Activated CD8-positive, alpha-beta T cell treated with anti-CD3 and anti-CD28 coated beads, Interleukin-2, amount 10 ng/mL, durations not matched to agents 7 days and 5 days (primary cell): ENCODE measurements around the gene ZNF333. TPM values are rescaled to one million over a fixed set of nuclear protein-coding genes. Genes with fewer than 3 reads are reported as not detected.

Experiments
- ATAC-seq: fragments of 150-1000 bp; cut with Tn5 transposase; one replicate; pipeline ENCODE4 v1.10.0; 2021; ENCODE audit warnings: moderate library complexity
- CTCF ChIA-PET: fragments of 350-600 bp; sonication (Branson Sonifier 250); formaldehyde crosslinking; loops from one replicate; lab custom pipeline; 2021; ENCODE audit warnings: antibody characterized with exemption; lab: Charles Lee
- POLR2A ChIA-PET: fragments of 350-600 bp; sonication (Branson Sonifier 250); formaldehyde crosslinking; loops from one replicate; lab custom pipeline; 2021; ENCODE audit warnings: antibody characterized with exemption; lab: Charles Lee
- DNase-seq: peaks from one replicate; pipeline ENCODE4 v3.0.0-alpha.2; 2020
- H3K27ac Mint-ChIP-seq: one replicate; pipeline ENCODE4 v1.8.0; 2021; ENCODE audit warnings: mild to moderate bottlenecking, mixed read lengths
- H3K27me3 Mint-ChIP-seq: one replicate; pipeline ENCODE4 v1.8.0; 2021; ENCODE audit warnings: low read depth, mixed read lengths
- H3K36me3 Mint-ChIP-seq: one replicate; pipeline ENCODE4 v1.8.0; 2021; ENCODE audit warnings: low read depth, mixed read lengths
- H3K4me1 Mint-ChIP-seq: one replicate; pipeline ENCODE4 v1.8.0; 2021; ENCODE audit warnings: low read depth, mixed read lengths
- H3K4me3 Mint-ChIP-seq: one replicate; pipeline ENCODE4 v1.8.0; 2021; ENCODE audit warnings: mild to moderate bottlenecking, mixed read lengths
- H3K9me3 Mint-ChIP-seq: one replicate; pipeline ENCODE4 v1.8.0; 2022; ENCODE audit warnings: mixed read lengths; ENCODE audit not compliant: insufficient read depth
- total RNA-seq, 2 experiments: library from RNA; stranded (reverse); gene quantifications; one replicate each; pipeline ENCODE4 v1.2.3, GENCODE V29; 2021

The ZNF333 gene
- total RNA-seq: 1 to 10 TPM; 7.3 TPM

GRCh38 chr19:14689598-14690503 lies at the start of gene ZNF333:
Gene ZNF333, plus strand, starts transcription at chr19:14690048. Its CDS starts 3,444 bp downstream, at chr19:14693492.
- DNase-seq (peak; percentile 100), ATAC-seq (peak; percentile 96)
- Mint-ChIP-seq H3K4me3 (peak within 1 kb of the TSS; percentile 89), H3K9me3 (no peaks in the 10 kb centered on the region), H3K27me3 (no peaks in the 10 kb centered on the region), H3K4me1 (peaks cover 22% of the 10 kb centered on the region), H3K36me3 (no peaks in the 10 kb centered on the region), H3K27ac (peak within 1 kb of the TSS; percentile 100)
- ChIA-PET CTCF (interaction anchor here (1.6 to 9.8 kb wide), 4 partner anchors 11 to 138 kb away, joined by 3 to 249 read pairs (median 5); partner anchors contain the start of gene NDUFB7), POLR2A (interaction anchor here (0.9 to 1.0 kb wide), 3 partner anchors 38 to 1147 kb away, joined by 3 read pairs; partner anchors contain the start of gene NDUFB7)

GRCh38 chr19:14648506-14648905 lies 41.3 kb upstream of the ZNF333 start:
- ChIA-PET POLR2A (no interaction called here), CTCF (no interaction called here)
- H3K4me3 Mint-ChIP-seq: no peak overlapping the region
- no peaks in the 10 kb centered on the region for H3K36me3 Mint-ChIP-seq
- H3K27me3 Mint-ChIP-seq: peaks cover 8% of the 10 kb centered on the region
- H3K27ac Mint-ChIP-seq: no peak overlapping the region
- no peaks in the 10 kb centered on the region for H3K9me3 Mint-ChIP-seq
- H3K4me1 Mint-ChIP-seq: no peaks in the 10 kb centered on the region
- DNase-seq (no peak), ATAC-seq (no peak)

DNA sequence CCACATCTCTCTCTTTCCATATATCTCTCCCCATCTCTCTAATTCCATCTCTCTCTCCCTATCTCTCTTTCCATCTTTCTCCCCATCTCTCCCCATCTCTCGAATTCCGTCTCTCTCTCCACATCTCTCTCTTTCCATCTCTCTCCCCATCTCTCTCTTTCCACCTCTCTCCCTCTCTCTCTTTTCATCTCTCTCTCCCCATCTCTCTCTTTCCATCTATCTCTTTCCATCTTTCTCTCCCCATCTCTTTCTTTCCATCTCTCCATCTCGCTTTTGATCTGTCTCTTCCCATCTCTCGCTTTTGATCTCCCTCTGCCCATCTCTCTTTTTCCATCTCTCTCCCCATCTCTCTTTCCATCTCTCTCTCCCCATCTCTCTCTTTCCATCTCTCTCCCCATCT lies 40.8 kb upstream of the ZNF333 start:
- H3K36me3 Mint-ChIP-seq: no peaks in the 10 kb centered on the region
- ATAC-seq (no peak), DNase-seq (no peak)
- H3K27ac Mint-ChIP-seq: no peak overlapping the region
- H3K9me3 Mint-ChIP-seq: no peaks in the 10 kb centered on the region
- no peaks in the 10 kb centered on the region for H3K4me1 Mint-ChIP-seq
- H3K4me3 Mint-ChIP-seq: no peak overlapping the region
- POLR2A ChIA-PET: no interaction called here
- peaks cover 8% of the 10 kb centered on the region for H3K27me3 Mint-ChIP-seq
- CTCF ChIA-PET: no interaction called here

DNA sequence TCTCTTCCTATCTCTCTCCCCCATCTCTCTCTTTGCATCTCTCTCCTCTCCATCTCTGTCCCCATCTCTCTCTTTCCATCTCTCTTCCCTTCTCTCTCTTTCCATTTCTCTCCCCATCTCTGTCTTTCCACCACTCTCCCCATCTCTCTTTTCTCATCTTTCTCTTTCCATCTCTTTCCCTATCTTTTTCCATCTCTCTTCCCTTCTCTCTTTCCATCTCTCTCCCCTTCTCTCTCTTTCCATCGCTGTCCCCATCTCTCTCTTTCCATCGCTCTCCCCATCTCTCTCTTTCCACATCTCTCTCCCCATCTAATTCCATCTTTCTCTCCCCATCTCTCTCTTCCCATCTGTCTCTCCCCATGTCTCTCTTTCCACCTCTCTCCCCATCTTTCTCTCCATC lies 39.7 kb upstream of the ZNF333 start:
- Mint-ChIP-seq H3K9me3 (no peaks in the 10 kb centered on the region), H3K36me3 (no peaks in the 10 kb centered on the region), H3K27ac (no peak overlapping the region), H3K4me3 (no peak overlapping the region), H3K4me1 (no peaks in the 10 kb centered on the region), H3K27me3 (peaks cover 8% of the 10 kb centered on the region)
- no peak for ATAC-seq
- POLR2A ChIA-PET: no interaction called here
- CTCF ChIA-PET: no interaction called here
- DNase-seq: no peak

DNA sequence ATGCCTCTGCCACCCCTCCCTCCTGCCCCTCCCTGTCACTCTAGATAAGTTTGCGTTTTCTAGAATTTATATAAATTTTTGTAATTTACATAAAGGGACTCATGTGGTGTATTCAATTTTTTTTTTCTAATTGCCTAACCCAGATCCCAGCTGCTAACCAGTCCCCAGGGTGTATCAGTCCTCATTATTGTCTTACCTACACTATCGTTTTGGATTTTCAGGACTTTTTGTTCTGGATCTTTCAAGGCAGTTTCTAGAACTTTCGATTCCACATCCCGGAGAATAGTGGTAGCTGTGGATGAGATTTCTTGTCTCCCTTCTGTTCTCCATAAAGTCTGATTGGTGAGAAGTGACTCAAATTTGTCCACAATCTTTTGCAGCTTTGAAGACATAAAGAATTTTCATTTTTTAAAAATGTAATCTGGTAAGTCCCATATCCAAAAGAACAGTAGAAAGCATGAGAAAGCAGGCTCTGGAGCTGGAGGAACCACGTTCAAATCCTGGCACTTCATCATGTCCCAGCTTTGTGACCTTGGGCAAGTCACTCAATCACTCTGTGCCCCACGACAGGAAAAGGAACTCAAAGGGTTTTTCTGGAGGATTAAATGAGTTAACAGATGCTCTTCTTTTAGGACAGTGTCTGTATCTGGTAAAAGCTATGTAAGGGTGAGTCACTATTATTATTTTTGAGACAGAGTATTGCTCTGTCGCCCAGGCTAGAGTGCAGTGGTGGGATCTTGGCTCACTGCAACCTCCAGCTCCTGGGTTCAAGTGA lies 34.9 kb upstream of the ZNF333 start:
- Mint-ChIP-seq H3K9me3 (no peaks in the 10 kb centered on the region), H3K27me3 (peaks cover 6% of the 10 kb centered on the region), H3K4me3 (no peak overlapping the region), H3K4me1 (no peaks in the 10 kb centered on the region), H3K27ac (no peak overlapping the region), H3K36me3 (no peaks in the 10 kb centered on the region)
- DNase-seq: no peak
- ChIA-PET POLR2A (no interaction called here), CTCF (no interaction called here)
- ATAC-seq: no peak

GRCh38 chr19:14655726-14656125 lies 34.1 kb upstream of the ZNF333 start:
- Mint-ChIP-seq H3K4me1 (no peaks in the 10 kb centered on the region), H3K4me3 (no peak overlapping the region), H3K27ac (no peak overlapping the region), H3K36me3 (no peaks in the 10 kb centered on the region), H3K27me3 (peaks cover 4% of the 10 kb centered on the region), H3K9me3 (no peaks in the 10 kb centered on the region)
- ChIA-PET CTCF (no interaction called here), POLR2A (no interaction called here)
- DNase-seq (no peak), ATAC-seq (no peak)

DNA sequence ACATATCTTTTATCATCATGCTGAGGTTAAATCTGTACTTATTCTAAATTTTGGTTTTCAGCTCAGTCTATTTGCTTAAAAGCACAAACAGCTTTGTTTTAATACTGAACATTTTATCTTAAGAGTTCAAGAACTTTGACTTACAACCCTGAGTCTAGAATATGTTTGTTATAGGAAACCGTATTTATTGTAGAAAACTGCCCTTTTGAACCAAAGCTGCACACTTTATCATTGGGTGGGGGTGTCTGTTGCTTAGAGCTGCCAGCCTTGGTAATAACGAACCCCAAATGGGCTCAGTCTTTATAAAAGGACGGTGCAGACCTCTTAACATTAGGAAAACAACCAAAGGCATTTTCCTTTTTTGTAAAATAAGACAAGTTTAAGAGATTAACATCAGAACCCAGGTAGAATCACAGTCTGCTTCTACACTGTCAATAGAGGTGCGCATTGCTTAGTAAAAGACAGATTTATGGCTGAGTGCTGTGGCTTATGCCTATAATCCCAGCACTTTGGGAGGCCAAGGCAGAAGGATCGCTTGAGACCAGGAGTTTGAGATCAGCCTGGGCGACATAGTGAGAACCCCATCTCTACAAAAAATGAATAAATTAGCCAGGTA lies 29.9 kb upstream of the ZNF333 start:
- H3K9me3 Mint-ChIP-seq: no peaks in the 10 kb centered on the region
- H3K27ac Mint-ChIP-seq: no peak overlapping the region
- ChIA-PET POLR2A (no interaction called here), CTCF (interaction anchor here (0.6 kb wide), 1 partner anchor 417 kb away, joined by 3 read pairs; no protein-coding TSS in a partner anchor)
- peaks cover 4% of the 10 kb centered on the region for H3K27me3 Mint-ChIP-seq
- ATAC-seq (no peak), DNase-seq (no peak)
- no peaks in the 10 kb centered on the region for H3K36me3 Mint-ChIP-seq
- H3K4me1 Mint-ChIP-seq: peaks cover 2% of the 10 kb centered on the region
- no peak overlapping the region for H3K4me3 Mint-ChIP-seq

GRCh38 chr19:14661372-14661924 lies 28.4 kb upstream of the ZNF333 start:
- ChIA-PET CTCF (no interaction called here), POLR2A (no interaction called here)
- no peak overlapping the region for H3K27ac Mint-ChIP-seq
- peaks cover 2% of the 10 kb centered on the region for H3K4me1 Mint-ChIP-seq
- peaks cover 4% of the 10 kb centered on the region for H3K27me3 Mint-ChIP-seq
- ATAC-seq (no peak), DNase-seq (no peak)
- H3K9me3 Mint-ChIP-seq: no peaks in the 10 kb centered on the region
- H3K36me3 Mint-ChIP-seq: no peaks in the 10 kb centered on the region
- H3K4me3 Mint-ChIP-seq: no peak overlapping the region

GRCh38 chr19:14669940-14670339 lies 19.9 kb upstream of the ZNF333 start:
- Mint-ChIP-seq H3K4me1 (peaks cover 7% of the 10 kb centered on the region), H3K27me3 (peaks cover 17% of the 10 kb centered on the region)

DNA sequence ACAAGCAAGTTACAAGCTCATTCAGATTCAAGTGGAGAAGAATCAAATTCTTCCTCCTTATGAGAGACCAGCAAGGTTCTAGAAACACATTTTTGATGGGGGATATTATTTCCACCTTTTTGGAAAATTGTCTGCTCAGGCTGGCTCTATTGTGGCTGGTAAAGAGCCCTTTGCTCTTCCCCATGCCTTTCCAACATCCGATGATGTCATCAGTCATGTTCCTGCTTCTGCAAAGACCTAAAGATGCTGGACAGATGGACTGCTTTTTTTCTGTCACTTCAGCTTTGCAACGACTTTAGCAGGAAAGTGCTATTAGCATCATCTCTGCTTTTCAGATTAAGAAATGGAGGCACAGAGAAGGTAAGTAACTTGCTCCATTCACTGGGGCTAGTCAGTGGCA lies 19.4 kb upstream of the ZNF333 start:
- Mint-ChIP-seq H3K9me3 (peaks cover 4% of the 10 kb centered on the region), H3K27ac (no peak overlapping the region), H3K4me3 (no peak overlapping the region), H3K36me3 (no peaks in the 10 kb centered on the region), H3K4me1 (peaks cover 7% of the 10 kb centered on the region), H3K27me3 (peaks cover 17% of the 10 kb centered on the region)
- CTCF ChIA-PET: interaction anchor here (3.7 kb wide), 1 partner anchor 15 kb away, joined by 19 read pairs; no protein-coding TSS in a partner anchor
- POLR2A ChIA-PET: no interaction called here
- ATAC-seq (no peak), DNase-seq (no peak)

More at GRCh38 chr19:14669940-14670339, 19.9 kb upstream of the ZNF333 start:
- Mint-ChIP-seq H3K36me3 (no peaks in the 10 kb centered on the region), H3K9me3 (peaks cover 4% of the 10 kb centered on the region), H3K4me3 (no peak overlapping the region), H3K27ac (no peak overlapping the region)
- ATAC-seq: no peak
- DNase-seq: no peak
- POLR2A ChIA-PET: no interaction called here
- CTCF ChIA-PET: interaction anchor here (3.7 kb wide), 1 partner anchor 16 kb away, joined by 19 read pairs; no protein-coding TSS in a partner anchor

GRCh38 chr19:14672188-14672872 lies 17.5 kb upstream of the ZNF333 start:
- no peak for DNase-seq
- ATAC-seq: no peak
- H3K9me3 Mint-ChIP-seq: peaks cover 4% of the 10 kb centered on the region
- peaks cover 7% of the 10 kb centered on the region for H3K4me1 Mint-ChIP-seq
- ChIA-PET CTCF (interaction anchor here (1.3 to 3.7 kb wide), 3 partner anchors 13 to 98 kb away, joined by 6 to 19 read pairs (median 8); no protein-coding TSS in a partner anchor), POLR2A (interaction anchor here (0.6 kb wide), 1 partner anchor 763 kb away, joined by 3 read pairs; no protein-coding TSS in a partner anchor)
- H3K27ac Mint-ChIP-seq: no peak overlapping the region
- no peak overlapping the region for H3K4me3 Mint-ChIP-seq
- no peaks in the 10 kb centered on the region for H3K36me3 Mint-ChIP-seq
- peaks cover 17% of the 10 kb centered on the region for H3K27me3 Mint-ChIP-seq
